ENCODE results near the gene KL. TPM values are rescaled to one million over a fixed set of nuclear protein-coding genes. Genes with fewer than 3 reads are reported as not detected.

Gene KL
- not detected in 2 replicates for total RNA-seq

DNA sequence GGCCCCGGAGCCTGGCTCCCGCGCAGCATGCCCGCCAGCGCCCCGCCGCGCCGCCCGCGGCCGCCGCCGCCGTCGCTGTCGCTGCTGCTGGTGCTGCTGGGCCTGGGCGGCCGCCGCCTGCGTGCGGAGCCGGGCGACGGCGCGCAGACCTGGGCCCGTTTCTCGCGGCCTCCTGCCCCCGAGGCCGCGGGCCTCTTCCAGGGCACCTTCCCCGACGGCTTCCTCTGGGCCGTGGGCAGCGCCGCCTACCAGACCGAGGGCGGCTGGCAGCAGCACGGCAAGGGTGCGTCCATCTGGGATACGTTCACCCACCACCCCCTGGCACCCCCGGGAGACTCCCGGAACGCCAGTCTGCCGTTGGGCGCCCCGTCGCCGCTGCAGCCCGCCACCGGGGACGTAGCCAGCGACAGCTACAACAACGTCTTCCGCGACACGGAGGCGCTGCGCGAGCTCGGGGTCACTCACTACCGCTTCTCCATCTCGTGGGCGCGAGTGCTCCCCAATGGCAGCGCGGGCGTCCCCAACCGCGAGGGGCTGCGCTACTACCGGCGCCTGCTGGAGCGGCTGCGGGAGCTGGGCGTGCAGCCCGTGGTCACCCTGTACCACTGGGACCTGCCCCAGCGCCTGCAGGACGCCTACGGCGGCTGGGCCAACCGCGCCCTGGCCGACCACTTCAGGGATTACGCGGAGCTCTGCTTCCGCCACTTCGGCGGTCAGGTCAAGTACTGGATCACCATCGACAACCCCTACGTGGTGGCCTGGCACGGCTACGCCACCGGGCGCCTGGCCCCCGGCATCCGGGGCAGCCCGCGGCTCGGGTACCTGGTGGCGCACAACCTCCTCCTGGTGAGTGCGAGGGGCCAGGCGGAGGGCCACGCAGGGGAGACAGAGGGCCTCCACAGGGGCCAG, at the start of gene KL:
TSS of gene KL (plus strand) at position 10 of the 909 bp plus-strand sequence. CDS start at position 28, 18 bp downstream.
- no peak for DNase-seq (ENCODE audit: low read depth, low spot score)

DNA sequence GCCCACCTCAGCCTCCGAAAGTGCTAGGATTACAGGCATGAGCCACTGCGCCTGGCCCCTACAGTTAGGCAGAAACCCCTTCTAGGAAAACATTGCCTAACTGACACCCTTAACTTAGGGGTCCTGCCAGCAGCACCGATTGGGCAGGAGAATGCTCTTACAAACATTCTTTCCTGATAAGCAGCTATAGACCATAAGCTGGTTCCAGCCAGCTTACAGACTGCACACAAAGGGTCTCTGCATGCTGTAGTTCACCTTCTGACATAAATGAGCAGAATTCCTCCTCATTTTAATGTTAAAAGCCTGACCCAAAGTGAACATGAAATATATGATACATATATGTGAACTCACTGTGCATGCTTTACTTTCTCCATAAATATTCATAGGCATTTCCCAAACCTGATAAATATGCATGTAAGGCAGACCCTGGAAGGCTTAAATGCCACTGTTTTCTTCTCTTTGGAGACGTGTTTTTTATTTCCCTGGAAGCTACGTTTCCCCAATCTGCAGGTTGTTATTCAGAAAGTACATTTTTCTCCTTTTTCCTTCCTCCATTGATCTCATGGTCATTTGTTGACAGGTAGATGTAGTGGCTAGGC, 48.5 kb upstream of the KL start:
- no peak for DNase-seq (ENCODE audit: low read depth, low spot score)

DNA sequence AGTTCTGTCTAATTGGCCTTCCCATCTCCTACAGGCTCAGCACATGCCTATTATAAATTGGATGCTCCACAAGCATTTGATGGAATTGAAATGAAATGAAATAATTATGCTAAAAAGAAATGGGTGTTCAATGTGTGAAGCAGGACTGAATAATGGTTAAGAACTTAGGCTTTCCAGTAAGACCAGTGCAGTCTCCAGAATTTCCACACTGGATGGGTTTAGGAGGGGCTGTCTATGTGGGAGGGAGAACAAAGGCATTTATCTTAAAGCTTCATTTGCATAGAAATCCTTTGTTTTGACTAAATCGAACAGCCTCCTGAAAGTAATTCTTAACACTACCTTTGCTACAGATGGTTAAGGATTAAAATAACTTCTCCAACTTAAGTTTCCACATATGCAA, 47.9 kb upstream of the KL start:
- no peak for DNase-seq (ENCODE audit: low read depth, low spot score)

DNA sequence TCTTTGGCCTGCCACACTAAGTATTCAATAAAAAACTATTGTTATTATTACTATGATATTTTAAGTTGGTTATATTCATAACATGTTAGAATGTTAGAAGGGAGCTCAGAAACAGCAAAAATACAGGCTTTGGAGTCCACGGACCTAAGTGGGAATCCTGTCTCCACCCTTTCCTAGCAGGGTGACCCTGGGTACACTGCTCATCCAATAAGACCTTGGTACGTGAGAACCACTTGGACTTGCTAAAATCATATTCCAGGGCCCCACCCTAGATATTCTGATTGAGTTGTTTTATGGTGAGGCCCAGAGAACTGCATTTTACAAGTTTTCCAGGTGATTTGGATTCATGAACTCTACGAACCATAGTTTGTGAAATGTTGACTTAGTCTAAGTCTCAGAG, 47.4 kb upstream of the KL start:
- DNase-seq (ENCODE audit: low read depth, low spot score): no peak

DNA sequence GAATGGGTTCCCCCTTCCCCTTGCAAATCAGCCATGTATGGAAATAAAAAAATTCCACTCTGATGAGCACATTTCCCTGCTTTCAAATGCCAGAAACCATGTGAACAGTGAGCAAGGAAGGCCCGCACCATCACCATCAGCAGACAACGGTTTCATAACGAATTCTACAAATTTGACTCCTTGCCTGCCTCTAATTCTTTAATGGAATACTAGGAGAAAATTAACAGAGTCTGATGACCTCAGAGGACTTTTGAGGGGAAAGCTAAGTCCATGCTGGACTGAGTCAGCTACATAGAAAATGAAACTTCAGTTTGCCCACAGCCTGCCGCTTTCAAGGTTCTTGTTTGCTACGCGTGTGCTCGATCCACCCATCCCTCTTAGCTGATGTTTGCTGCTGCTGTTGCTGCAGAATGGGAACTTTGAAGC, 46.7 kb upstream of the KL start:
- DNase-seq (ENCODE audit: low read depth, low spot score): peak; percentile 15

DNA sequence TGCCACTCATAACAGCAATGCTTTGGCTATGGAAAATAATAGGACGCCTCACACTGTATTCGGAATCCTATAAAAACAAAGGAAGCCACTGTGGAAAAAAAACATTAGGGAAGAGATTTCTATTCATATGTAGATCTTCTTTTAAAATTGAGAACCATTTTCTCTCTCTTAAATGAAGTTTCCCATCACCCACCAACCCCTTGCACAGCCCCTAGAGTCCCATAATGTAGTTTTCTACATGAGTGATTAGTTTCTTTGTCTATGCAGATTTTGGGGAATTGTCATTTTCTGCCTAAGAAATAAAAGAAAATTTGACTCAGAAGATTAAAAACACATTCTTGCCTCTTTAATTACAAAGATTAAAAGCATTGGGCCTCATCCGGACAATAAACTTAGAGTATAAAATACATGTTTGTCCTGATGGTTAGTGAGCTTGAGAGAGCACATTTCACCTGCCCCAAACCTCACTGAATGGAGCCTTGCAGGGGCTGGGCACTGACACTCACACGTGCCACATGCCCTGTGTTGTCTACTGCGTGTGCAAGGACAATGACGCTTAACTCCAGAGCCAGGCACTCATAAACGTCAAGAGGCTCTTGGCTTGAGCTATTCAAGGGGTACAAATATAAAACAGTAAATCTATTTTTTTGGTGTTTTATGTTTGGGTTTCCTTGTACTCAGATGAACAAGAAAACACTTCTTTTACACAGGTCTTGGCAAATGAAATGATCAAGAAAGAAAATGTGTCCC, 40.0 kb upstream of the KL start:
- no peak for DNase-seq (ENCODE audit: low read depth, low spot score)

DNA sequence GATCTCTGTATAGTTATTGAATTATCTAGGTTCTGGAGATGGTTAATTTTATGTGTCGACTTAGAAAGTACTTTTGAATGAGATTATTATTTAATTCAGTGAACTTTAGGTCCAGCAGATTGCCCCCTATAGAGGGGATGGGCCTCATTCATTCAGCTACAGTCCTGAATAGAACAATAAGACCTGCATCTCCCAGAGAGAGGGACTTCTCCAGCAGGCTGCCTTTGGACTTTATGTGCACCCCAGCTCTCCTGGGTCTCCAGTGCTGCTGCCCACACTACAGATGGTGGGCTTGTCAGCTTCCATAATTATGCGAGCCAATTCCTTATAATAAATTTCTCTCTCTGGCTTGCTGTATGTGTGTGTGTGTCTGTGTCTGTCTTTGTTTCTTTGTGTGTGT, 39.3 kb upstream of the KL start:
- no peak for DNase-seq (ENCODE audit: low read depth, low spot score)

DNA sequence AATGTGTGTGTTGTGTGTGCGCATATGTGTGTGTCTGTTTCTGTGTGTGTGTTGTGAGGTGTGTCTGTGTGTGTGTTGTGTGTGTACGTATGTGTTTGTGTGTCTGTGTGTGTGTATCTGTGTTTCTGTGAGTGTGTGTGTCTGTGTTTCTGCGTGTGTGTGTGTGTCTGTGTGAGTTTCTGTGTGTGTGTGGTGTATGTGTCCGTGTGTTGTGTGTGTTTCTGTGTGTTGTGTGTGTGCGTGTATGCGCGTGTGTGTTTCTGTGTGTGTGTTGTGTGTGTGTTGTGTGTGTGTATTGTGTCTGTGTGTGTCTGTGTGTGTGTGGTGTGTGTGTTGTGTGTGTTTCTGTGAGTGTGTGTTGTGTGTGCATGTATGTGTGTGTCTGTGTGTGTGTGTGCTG, 38.9 kb upstream of the KL start:
- DNase-seq (ENCODE audit: low read depth, low spot score): no peak

DNA sequence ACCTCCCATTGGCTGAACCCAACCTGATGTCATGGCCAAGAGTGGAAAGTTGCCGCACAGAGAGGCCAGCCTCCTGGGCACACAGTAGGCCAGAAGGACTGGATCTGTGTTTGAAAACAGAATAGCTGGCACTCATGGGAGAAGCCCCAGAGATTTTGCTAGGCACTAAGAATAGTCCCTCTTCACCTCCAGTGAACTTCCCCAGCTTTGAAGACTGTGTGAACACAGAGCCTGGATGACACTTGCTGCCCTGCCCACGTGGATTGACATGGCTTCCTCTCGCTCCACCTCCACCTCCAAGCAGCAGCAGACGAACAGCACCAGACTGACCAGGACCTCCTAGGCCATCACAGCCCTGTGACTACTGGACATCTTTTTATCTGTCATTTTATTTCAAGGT, 37.9 kb upstream of the KL start:
- DNase-seq (ENCODE audit: low read depth, low spot score): no peak

DNA sequence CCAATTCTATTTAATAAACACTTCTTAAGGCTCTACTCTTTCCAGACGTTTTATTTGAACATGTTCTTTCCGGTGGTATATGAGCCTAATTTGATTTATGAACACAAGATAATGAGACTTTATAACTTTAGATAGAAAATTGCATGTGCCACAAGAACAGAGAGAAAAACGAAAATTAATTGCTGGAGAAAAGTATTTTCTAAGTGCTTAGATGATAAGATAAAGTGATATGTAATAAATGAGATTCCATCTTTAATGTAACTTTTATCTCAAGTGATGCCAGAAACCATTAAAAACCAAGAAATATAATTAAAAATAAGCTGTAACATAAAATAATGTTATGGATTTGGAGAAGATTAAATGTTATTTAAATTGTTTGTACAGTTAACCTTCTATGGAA, 33.2 kb upstream of the KL start:
- no peak for DNase-seq (ENCODE audit: low read depth, low spot score)

DNA sequence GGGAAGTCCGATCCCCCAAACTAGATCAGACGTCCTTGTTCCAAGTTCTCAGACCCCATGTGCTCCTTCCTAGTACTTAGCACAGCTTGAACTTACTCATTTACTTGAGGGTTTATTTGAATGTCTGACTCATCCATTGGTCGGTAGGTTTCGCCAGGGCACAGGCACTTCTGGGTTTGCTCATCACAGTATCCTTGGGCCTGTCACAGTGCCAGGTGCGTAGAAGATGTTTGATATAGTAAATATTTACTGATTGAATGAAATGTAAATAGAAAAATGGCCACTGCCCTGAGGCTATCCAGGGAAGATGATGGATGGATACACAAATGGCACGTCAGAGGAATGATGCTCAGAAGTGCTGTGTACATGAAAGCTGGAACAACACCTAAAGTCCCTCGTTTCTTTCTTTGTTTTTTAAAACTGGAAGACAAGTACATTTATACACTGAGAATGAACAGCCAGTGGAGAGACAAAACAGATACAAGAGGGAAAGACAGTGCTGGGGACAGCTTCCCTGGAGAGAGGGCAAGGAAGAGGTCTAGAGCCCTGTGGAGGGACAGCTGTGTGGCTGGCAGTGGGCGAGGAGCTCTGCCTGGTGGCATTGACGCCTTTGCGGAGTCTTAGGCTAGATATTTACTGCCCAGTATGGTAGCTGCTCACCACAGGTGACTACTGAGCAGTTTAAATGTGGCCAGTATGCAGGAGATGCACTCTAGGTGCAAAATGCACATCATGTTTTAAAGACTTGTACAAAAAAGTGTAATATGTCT, 31.2 kb upstream of the KL start:
- no peak for DNase-seq (ENCODE audit: low read depth, low spot score)

DNA sequence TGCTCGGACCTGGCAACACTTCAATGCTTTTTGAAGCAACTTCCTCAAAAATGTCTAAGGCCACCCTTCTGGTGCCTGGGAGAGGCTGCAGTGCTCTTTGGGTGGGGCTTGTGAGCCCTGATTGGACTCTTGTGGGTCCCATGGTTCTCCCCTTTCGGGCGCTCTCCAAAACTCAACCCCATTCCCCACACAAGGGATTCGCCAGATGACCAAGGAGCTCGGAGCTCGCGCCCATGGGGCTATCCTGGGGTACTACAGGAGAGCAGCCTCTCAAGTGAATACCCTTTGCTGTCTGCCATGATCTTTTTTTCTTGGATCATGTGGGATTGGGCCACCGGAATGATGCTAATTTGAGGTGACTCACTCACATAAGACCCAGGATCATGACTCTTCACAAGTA, 29.7 kb upstream of the KL start:
- no peak for DNase-seq (ENCODE audit: low read depth, low spot score)

DNA sequence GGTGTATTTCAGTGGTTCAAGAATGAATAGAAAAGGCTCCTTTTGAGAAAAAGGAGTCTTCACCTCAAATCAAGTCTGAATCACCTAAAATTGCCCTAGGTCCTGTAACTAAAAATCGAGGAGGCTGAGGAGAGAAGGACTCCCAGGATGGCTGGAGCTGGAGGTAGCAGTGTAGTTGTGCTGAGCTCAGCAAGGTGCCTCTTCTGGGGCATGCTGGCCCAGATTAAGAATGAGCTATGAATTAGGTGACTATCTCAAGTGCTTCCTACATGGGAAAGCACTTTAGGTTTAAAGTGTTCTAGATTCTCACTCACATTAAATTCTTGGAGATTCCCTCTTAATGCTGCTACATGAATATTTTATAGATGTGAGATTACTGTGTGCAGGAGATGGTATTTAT, 28.8 kb upstream of the KL start:
- no peak for DNase-seq (ENCODE audit: low read depth, low spot score)

DNA sequence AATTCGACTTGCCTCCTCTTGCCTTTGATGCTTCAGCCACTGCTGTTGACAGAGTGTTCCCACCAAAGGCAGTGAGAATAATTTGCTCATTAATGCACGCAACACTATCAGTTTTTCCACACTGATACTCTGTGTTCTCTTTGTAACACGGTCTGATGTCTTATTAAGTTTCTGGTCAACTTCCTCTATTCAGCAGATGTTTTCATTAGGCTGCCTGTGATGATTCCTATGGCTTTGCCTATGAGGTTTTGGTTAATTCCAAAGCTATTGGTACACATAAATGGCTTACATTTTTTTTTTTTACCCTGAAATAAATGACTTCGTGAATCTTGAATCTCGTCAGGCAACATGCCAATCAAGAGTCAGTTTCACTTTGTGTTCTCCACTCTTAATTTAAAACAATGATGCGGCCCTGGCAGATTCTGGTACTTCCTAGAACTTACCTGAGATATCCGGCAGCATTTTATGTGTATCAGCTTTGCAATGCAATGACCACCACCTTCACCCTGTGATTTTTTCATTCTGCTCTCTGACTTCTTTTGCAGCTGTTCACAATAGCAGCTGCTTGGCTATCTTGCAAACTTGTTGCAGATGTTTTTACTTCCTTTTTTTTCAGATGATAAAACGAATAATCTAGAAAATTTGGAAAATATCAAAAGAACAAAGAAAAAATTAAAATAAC, 27.5 kb upstream of the KL start:
- DNase-seq (ENCODE audit: low read depth, low spot score): no peak

DNA sequence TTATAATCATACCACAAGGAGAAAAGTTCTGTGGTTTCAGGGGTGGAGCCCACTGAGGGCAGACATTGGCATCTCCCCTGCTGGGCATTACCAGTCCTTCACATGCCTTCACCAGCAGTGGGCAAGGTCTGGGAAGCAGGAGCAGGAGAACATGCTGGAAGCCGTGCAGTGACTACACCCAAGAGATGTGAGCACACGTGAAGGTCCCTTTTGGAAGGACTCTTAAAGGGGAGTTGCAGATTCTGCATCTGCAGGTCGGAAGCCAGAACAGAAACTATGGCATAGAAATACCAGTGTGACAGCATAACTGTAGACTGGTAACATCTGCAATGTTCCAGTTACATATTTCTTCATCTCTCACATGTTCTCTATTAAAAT, 26.9 kb upstream of the KL start:
- no peak for DNase-seq (ENCODE audit: low read depth, low spot score)

DNA sequence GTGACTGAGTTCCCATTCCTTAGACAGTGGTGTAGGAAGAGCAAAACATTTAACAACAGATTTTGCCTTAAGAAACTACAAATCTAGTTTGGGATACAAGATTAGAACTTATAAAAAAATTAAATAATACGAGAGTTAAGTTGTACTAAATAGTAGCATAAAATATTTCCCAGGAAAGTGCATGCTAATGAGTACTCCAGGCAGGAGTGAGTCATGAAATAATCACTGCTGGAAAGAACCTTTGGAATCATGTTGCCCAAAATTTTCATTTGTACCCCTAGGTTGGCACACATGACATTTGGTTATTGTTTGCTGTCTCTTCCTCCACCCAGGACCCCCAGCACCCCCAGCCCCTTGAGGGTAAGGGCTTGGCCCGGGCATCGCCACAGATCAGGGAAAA, 26.3 kb upstream of the KL start:
- no peak for DNase-seq (ENCODE audit: low read depth, low spot score)

DNA sequence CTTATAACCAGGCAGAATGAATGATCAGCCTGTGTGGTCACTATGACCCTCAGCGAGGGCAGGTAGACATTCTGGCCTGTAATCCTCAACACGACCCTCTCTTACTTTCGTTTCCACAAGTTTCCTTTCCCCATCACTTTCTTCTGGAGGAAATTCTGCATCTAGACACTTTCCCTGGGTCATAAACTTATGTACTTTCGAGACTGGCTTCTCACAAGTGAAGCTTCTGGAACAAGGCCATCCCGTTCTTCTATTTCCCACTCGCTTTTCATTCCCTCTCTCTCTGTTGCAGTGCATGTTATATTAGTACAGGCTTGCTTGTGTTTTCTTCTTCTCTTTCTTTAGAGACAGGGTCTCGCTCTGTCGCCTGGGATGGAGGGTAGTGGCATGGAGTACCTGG, 23.1 kb upstream of the KL start:
- DNase-seq (ENCODE audit: low read depth, low spot score): no peak

DNA sequence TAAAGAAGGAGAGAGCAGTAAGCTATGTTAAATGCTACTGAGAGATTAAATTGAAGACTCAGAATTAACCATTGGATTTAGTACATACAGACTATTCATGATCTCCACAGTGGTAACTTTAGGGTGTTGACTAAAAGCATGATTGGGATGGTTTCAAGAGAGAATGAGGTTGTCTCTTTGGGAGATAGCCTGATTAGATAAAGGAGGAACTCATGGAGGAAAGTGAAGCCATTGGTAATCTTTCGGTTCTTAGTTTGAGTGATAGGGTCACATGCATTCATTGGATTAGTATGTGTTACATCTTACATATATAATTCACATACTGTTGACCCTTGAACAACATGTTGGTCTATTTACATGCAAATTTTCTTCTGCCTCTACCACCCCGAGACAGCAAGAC, 18.8 kb upstream of the KL start:
- DNase-seq (ENCODE audit: low read depth, low spot score): no peak

DNA sequence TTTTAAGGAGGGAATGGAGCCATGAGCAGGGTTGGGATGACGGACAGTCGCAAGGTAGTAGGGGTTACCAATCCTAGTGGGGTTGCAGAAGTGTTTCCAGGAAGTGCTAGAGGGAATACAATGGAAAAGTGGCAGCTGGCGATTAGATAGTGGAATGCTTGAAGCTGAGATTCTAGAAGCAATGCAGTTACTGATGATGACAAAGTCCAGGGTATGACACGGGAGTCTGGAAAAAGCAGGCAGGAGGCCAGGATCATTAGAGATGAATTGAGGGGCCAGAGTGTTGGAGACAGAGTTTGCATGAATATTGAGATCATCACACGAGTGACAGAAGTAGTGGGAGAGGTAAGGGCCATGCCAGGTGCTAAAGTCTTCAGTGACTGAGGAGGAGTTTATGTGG, 17.3 kb upstream of the KL start:
- no peak for DNase-seq (ENCODE audit: low read depth, low spot score)

DNA sequence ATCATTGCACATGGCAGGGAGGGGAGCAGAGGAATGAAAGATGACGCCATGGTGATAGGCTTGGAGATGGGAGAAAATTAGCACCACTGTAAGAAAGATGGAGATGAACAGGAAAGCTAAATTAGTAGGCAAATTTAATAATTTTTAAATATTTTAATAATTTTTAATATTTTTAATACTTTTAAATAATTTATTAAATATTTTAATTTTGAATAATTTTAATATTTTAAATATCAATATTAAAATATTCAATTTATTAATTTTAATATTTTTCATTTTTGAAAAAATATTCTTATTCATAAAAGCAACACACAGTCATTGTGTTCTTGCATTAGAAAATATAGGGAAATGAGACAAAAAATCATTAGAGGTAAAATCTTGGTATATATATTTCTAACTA, 15.9 kb upstream of the KL start:
- no peak for DNase-seq (ENCODE audit: low read depth, low spot score)

DNA sequence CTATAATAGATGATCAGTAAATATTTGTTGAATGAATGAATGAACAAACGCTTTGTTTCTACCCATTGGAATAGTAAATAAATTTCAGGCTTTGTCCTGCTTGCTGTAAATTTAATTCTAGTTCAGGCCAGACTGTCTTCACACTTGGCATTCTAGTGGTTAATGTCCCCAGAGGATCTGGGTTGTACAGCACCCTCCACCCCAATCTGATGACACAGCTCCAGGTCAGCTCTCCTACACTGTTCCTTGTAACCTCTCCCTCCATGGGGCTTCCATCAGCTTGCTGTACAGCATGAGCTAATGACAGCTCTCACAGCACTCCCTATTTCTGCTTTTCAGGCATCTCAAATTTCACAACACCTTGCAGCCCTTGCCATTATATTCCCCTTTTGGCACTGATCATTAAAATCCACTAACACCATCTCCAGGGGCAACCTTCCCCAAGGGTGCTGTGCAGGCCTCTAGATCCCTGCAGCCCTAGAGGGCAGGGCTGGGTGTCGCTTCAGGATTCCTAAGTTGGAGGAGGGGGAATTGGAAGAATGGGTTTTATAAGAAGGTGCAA, 12.7 kb upstream of the KL start:
- no peak for DNase-seq (ENCODE audit: low read depth, low spot score)

Data from pulmonary artery endothelial cell (primary cell).